Effector CD8-positive, alpha-beta T cell (primary cell): ENCODE data around the gene TAL1.

Source experiments
- DNase-seq: peaks from one replicate; lab custom pipeline; 2025; lab: John Stamatoyannopoulos, UW

The TAL1 gene

DNA sequence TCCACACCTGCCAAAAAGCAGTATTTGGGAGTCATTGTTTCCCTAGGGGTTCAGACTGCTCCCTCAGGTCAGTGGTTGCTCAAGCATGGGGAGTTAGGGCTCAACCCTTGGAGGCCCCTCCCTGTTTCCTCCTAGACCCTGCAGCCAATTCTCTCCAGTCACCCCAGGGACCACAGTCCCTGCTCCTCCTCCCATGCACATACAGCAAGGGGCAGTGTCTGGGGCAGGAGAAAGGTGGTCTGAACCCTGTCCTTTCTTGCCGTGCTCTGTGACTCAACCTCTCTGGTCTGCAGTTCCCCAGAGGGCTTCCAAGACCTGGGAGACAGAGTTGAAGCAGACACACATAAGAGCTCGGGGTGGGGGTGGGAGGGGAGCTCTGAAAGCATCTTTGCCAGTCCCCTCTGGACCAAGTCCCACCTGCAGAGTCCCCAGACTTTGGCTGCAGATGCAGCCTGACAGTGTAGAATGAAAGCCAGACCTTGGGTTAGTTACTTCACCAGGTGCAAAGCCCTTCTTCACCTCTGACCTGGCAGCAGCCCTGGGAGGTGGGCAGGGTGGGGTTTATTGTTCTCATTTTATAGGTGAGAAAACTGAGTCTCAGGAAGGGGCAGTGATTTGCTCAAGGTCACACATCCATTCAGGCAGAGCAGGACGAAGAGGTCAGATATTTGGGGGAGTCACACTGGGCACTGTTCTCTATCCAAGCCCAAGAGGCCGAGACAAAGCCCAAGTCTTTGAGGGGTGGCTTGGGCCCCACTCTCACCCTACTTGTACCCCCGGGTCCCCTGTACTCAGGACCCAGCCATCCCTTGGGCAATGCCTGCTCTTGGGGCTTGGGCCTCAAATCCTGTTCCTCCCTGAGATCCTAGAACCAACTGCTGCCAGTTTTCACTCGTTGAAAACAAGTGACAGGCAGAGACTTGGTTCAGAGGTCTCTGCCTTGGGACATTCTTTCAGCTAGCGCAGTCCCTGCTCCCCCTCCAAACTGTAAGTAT lies 42.9 kb downstream of the TAL1 start:
- DNase-seq = no peak

DNA sequence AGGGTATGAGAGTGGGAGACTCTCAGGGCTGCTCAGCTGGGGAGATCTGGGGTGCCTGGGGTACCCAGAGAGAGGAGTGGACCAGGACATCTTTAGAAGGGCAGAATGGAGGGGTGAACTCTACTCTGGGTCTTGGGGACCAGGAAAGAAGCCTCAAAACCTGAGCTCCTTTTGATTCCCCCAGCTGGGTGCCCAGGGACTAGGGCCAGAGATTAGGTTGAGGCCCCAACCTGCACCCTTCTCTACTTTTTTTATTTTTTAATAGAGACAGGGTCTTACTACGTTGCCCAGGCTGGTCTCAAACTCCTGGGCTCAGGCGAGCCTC lies 44.1 kb downstream of the TAL1 start:
- DNase-seq = no peak

DNA sequence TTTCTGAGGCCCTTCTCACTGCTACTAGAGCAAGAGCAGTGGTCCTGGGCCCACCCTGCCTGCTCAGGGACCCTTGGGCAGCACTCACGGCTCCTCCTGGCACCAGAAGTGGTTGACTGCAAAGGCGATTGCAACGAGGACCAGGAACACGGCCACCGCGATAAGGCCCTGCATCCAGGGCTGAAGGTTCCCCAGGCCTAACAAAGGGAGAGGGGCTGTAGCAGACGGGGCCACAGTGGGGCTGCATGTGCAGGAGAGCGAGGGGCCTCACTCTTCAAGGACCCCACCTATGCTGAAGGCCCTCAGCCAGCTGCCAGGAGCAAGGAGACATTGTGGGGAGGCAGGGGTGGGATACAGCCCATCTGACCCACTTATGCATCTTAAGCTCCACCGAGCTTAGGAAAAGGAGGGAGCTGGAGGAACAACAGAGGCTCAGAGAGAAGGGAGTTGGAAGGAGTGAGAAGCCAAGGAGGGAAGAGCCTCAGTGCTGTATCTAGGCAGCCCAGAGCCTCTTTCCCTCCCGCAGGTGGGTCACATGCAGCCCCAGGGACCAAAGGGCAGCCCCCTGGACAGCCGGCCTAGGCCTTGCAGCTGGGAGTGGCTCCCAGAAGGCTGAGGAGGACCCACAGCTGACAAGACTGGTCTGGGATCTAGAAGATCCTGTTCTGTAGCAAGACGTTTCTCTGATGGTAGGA lies 44.6 kb downstream of the TAL1 start:
- no peak for DNase-seq

DNA sequence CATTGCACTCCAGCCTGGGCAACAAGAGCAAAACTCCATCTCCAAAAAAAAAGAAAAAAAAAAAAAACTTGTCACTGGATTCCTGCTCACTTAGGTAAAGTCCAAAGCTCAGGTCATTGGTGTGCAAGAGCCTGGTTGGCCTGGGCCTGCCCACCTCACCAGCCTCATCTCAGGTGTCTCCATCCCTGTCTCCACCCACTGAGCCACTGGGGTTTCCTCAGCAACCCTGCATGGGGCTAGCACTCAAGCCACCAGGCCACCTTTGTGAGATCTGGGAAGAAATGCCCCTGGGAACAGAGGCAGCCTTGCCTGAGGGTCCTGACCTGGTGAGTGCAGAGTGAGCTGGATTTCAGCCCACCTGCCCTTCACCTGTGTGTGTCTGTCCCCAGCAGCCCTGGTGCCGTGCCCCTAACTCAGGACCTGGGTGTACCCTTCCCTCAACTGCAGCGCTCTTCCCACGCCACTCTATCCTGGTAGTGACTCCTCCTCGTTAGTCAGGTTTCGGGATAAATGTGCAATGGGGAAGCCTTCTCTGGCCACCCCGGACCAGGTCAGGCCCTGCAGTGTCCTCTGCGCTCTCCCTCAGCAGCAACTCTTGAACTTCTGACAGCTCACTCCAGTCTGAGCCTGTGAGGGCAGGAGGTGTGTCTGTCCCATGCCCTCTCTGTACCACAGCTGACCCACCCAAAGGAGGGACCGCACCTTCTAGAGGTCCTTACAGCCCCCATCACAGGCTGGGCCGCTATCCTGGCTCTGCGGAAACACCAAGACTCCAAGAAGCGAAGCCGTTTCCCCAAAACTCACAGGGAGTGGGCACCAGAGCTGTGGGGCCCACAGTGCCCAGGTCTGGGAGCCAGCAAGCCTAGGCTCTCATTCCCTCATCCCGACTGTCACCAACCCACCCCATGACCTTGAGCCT lies 45.5 kb downstream of the TAL1 start:
- no peak for DNase-seq

DNA sequence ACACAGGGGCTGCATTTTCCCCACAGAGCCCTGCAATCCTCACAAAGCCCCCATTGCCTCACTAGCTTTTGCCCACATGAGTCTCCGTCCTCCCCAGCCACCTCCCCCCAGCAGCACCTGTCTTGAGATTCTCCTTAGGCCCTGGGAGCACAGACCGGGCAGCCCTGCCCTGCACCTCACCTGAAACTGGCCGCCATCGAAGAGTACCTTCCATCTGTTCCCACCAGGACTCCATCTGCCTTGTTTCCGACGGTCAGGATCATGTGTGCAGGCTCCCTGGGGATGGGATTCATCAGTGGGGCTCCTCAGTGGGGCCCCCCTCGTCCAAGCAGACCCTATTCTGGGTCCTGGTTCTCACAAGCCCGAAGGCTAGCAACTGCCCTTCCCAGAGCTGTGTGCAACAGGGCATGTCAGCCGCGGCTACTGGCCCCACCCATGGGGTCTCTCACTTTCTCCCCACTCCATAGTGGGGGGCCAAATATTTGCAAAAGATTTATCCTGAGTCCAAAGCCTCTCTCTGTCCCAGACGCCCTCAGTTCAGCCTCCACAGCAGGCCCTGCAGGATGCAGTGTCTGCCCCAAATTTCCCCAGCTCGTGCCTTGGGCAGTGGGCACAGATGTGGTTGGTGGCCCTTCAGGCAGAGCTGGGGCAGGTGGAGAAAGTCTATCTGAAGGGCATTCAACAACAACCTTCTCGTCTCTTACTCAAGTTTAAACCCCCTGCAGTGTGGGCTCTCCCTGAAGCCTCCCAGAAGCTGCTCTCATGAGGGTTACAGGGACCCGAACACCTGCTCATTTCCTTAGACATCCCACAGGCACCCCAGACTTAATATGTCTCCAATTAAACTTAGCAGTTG lies 47.0 kb downstream of the TAL1 start:
- no peak for DNase-seq

DNA sequence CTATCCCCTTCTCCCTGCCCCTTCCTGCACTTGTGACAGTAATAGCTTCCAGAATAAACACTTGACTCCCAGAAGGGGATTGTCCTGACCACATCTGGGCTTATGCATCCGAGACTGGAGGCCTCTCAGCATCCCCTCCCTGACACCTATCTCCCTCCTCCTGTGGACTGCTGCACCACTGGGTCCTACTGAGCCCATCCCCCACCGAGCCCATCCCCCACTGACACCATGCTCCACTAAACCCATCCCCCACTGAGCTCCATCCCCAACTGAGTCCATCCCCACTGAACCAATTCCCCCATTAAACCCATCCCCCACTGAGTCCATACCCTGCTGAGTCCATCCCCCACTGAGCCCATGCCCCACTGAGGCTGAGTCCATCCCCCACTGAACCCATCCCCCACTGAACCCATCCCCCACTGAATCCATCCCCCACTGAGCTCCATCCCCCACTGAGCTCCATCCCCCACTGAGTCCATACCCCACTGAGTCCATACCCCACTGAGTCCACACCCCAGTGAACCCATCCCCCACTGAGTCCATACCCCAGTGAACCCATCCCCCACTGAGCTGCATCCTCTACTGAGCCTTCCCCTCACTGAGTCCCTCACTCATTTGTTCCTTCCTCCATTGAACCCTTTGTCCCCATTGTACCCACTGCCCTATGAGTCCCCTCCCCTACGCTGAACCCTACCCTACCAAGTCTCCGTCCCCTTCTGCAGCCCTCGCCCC lies 47.8 kb downstream of the TAL1 start:
- no peak for DNase-seq

- DNase-seq = no peak
Measured at GRCh38 chr1:47183308-47184089, 48.5 kb downstream of the TAL1 start.

GRCh38 chr1:47182676-47183235 lies 49.3 kb downstream of the TAL1 start:
- no peak for DNase-seq

DNA sequence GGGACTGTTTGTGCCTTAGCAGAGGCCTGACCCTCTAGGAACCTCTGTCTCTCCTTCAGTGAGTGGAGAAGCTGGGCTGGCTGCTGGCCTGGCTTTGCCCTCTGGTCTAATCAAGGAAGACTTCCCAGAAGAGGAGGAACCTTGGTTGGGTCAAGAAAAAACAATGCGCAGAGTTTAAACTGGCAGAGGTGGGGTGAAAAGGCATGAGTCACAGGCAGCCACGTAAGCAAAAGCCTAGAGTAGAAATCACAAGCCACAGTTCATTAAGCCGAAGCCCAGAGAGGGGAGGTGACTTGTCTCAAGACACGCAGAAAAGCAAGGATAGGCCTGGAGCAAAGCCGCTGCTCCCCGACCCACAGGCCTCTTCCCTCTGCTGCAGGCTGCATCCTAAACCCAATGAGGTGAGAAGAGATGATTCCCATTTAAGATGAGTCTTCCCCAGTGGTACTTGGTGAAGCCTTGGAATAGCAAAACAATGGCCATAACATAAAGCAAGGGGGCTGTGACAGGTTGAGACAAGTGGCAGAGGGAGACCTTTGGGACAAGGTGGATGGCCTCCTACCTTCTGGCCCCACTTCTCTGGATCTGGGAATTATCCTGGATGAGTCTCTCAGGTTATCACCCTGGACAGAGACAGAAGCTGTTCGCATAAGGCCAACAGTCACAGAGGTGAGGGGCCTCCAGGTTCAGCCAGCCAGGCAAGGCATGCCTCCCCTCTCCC lies 49.9 kb downstream of the TAL1 start:
- no peak for DNase-seq

- DNase-seq = no peak
Measured at GRCh38 chr1:47181095-47181954, 50.7 kb downstream of the TAL1 start.

DNA sequence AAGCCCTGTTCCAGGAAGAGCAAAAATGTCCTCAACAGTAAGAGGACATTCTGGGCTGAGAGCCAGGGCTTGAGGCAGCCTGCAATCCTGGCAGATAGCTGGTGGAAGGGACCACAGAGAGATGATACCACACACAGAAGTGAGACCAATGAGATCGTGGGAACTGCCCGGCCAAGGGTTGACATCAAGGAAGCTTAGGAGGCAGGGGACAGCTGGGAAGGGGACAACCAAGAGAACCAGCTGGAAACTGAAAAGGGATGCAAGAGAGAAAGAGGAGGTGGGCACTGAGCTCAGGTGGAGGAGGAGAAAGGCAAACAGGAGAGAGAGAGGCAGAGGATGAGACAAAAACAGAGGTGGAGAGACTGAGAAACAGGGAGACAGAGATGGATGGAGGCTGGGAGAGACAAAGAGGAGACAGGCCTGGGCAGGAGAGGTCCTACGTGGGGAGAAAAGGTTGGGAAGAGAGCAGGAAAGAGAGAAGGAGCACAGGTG lies 51.4 kb downstream of the TAL1 start:
- no peak for DNase-seq

DNA sequence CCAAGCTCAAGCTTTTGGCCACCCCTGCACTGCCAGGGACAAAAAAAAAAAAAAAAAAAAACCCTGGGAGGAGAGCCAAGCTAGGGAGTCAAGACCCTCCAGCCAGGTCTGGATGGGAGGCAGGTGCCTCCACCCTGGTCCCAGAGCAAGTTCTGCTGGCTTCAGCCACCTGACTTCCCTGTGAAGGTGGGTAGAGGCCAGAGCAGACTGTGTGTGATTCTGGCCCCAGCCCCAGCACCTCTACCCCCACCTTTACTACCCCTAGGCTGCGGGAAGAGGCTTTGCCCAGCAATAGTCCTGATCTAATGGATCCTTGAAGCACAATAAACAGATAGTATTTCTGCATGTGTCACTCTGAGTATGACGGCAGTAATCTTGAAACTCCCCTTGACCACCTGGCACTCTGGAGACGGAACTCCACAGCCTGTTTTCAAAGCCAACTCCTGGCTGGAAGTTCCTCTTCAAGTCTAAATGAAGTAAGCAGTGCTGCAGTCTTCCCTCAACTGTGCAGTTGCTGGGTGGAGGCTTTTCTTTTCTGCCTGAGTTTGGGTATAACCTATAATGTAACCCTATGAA lies 51.9 kb downstream of the TAL1 start:
- DNase-seq = no peak

DNA sequence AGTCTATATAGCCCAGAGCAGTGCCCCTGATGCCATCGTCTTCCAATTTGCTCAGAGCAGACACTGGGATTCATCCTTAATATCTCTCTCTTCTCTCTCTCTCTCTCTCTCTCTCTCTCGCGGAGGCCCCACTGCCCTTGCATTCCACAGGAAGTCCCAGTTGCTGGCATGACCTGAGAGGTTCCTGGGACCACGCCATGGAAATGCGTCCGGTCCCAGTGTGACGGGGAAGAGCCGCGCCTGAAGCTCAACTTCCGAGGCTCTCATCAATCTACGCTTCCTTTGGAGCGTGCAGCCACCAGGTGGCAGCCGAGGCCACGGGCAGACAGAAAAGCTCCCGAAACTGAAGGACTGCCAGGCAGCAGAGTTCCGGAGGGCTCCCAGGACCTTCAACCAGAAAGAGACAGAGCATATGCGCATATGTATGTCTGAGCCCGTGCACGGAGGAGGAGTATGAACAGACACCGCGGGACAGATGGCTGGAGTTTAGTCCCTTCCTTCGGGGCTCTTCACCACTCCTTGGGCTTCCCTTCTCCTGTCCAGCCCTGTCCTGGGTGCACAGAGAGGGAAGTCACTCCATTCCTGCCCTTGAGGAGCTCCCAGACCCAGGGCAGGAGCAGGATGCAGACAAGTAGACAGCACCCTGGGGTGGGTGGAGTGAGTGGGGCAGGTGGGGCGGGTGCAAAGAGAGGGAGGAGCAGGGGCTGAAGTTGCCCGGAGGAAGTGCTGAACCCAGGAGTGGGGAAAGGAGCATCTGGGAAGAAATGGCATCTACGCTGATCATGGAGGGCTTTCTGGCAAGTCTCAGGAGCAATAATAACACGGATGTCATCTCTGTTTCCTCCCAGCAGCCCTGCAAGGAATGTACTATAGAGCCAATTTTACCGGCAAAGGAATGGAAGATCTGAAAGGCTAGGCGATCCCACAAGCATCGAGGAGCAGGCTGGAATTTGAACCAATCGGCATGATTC lies 52.7 kb downstream of the TAL1 start:
- DNase-seq = peak; percentile 26

DNA sequence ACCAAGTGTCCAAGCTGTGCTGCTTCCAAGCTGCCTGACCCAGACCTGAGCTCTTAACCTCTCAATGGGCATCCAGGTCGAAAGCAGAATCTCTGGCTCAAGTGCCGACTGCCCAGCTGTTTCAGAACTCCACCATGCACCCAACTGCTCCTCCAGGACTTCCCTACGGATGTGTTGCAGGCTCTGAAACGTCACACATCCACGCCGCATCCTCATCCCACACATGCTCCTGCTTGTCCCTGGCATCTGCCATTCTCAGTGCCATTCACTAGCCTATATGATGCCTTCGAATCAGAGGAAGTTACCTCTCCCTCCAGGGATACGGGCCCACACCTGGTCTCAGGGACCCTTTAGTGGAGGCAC lies 53.4 kb downstream of the TAL1 start:
- no peak for DNase-seq

DNA sequence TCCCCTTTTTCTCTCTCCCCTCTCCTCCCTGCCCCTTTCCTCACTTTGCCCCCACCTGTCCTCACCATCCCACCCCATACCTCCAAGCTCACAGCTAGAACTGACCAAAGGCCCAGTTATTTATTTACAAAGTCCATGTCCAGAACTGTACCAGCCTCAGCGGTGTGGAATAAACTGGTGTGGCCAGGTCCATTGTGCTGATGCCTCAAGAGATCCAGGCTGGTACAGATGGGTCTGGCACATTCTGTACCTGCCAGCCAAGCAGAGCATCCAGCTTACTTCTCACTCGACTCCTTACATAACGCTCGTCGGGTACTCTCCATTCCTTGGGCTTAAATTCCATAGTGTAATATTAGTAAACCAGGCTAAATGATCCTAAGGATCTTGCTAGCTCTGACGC lies 54.0 kb downstream of the TAL1 start:
- DNase-seq = no peak
